GM12873 (cell line): ENCODE results near the gene STK10.

Experiments used
- TF ChIP-seq, protein P1 (sequence below): IDR thresholded peaks from 2 replicates; pipeline ENCODE4 v1.5.1; 2012; ENCODE audit warnings: low read depth, mild to moderate bottlenecking, moderate library complexity, low read length, control low read depth; ENCODE audit not compliant: insufficient read depth; ENCODE audit errors: missing control alignments

The STK10 gene

DNA sequence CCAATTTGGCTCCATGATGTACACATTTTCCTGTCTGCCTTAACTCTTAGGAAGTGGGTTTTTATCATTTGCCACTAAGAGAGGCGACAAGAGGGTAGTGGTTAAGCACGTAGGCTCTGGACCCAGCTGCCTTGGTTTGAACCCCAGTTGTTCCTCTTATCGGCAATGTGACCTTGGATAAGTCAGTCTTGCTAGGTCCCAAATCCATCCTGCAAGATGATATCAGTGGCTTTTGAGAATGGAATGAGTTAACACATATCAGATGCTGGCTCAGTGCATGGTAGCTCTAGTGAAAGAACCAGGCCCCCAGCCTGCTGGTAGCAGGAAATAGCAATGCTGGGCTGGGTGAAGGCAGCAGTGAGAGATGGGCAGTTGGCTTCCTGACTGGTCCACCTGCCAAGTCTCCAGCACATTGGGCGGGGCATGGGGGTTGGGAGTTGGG lies 72.5 kb downstream of the STK10 start:
- TF ChIP-seq, protein P1, sequence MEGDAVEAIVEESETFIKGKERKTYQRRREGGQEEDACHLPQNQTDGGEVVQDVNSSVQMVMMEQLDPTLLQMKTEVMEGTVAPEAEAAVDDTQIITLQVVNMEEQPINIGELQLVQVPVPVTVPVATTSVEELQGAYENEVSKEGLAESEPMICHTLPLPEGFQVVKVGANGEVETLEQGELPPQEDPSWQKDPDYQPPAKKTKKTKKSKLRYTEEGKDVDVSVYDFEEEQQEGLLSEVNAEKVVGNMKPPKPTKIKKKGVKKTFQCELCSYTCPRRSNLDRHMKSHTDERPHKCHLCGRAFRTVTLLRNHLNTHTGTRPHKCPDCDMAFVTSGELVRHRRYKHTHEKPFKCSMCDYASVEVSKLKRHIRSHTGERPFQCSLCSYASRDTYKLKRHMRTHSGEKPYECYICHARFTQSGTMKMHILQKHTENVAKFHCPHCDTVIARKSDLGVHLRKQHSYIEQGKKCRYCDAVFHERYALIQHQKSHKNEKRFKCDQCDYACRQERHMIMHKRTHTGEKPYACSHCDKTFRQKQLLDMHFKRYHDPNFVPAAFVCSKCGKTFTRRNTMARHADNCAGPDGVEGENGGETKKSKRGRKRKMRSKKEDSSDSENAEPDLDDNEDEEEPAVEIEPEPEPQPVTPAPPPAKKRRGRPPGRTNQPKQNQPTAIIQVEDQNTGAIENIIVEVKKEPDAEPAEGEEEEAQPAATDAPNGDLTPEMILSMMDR: no peak

DNA sequence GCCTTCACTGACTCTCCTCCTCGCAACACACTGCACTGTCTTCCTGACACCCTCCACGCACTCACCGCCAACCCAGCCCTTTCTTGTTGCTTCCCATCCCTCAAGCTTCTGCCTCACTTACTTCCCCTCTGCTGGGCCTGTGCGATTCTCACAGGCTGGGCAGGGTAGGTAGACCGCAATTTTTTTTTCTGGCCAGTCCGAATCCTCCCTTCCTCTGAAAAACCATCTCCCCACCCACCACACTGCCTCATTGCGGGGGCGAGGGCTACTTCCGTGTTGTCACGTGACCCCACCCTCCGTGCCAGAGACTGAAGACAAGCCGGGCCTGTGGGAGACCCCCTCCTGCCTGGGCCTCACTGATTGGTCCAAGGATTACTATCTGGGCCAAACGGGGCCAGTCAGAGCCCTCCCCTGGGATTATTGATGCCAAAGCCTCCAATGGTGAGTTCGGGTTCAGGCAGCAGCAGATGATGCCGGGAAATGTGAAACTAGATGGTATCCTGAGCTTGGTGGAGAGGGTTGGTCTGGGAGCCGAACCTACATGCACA lies 73.1 kb downstream of the STK10 start:
- TF ChIP-seq, protein P1: no peak

DNA sequence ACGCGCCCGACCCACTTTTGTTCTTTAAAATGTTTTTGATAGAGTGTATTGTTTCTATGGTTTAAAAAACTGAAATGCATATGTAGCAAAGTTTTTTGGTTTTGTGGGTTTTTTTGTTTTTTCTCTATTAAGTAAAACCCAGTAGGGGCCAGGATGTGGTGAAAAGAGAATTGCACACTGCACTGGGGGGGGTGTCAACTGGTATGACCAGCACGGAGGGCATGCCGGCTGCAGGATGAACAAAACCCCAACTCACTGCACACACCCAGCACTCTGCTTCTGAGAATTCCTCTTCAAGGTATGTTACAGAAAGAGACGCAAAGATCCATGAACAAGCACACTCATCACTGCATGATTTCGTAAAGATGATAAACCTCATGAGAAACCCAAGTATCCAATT lies 75.0 kb downstream of the STK10 start:
- TF ChIP-seq, protein P1: no peak

DNA sequence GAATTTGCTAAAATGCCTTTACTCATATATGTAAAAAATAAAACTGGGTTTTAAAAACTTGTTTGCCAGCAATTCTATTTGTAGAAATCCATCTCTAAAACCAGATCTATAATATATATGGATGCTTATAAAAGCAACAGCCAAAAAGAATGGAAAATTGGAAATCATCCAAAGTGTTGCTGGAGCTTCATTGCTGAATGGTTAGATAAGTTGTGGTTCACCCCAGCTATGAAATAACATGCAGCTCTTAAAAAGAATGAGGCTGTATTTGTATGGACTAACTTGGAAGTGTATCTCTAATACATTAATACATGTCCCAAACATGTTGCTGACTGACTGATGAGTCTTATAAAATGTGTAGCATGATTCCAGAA lies 76.2 kb downstream of the STK10 start:
- TF ChIP-seq, protein P1: no peak

DNA sequence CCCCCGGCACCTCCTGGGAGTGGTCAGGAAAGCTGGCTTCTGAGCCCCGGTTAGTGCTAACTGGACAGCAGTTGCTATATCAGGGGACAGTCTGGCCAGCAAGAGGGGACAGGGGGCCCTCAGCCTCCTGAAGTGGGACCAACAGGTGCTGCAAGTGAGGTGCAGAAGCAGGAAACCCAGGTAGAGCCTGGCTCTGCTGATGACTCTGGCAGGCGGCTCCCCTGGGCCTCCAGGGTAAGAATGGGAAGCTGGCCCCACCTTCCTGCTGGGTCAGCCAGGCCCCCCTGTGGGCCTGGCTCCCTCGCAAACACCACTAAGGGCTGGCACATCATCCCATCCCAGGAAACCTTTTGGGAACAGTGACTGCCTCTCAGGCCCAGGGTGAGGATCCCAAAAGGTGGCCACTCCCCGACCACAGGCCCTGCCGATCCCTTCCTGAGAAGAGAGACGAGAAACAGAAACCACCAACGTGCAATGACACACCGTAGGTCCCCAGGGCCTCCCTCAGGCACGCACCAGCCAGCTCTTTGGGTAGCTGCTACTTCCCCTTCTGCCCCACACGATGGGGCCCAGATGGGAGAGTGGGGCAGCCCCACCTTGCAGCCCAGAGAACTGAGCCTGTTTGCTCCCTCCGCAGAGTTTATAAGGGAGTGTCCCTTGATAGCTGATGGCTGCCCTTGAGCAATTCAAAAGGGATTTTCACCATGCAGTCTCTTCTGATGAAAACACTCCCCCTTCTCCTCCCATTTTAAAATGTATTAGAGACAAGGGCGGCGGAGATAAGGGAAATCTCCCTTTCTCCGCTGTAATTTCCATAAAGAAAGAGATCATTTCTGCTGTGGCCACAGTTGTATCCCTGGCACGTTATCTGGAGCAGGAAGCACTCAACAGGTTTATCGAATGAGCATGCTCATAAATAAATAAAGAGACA lies 76.8 kb downstream of the STK10 start:
- TF ChIP-seq, protein P1: peak; percentile 8

DNA sequence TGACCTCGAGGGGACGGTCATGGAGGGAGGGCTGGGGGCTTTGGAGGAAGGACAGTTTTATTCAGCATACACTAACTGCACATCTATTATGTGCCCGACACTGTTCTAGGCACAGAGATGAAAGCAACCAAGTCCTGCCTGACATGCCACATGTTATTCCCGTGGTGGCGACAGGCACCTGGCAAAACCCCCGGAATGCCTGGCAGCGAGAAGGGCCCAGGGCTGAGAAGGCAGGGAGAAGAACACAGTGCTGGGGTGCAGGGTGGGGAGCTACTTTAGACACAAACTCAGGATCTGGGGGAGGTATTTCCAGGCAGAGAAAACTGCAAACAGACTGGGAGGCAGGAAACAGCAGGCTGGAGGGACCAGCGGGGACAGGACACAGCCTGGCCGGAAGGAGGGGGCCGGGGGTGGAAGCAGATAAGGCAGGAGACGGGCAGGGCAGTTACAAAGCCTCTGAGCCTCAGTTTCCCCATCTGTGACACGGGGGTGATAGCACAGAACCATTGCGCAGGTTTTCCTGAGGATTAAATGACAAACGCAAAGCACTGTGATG lies 77.7 kb downstream of the STK10 start:
- TF ChIP-seq, protein P1: no peak

DNA sequence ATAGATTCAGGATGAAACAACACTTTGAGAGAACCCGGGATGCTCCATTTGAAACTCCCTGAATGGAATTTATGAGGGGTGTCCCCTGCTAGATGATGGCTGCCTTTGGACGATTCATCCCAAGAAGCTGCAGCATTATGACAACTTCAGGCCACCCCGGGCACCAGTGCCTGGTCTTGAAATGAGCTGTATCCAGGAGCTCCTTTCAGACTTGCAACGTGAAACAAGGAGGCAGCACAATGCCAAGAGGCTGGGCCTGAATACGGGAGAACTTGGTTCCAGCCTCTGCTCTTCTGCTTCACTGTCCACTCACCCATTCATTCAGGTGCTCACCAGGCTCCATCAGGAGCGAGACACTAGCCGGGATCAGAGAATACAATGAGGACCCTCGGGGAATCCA lies 78.3 kb downstream of the STK10 start:
- TF ChIP-seq, protein P1: no peak
